ENCODE results near the gene TMEM131.
"Not testable (repeated sequence)": the region's sequence is repeated elsewhere in the genome, so short reads cannot be mapped to it uniquely, and the experiment has no call there.

TMEM131 gene

DNA sequence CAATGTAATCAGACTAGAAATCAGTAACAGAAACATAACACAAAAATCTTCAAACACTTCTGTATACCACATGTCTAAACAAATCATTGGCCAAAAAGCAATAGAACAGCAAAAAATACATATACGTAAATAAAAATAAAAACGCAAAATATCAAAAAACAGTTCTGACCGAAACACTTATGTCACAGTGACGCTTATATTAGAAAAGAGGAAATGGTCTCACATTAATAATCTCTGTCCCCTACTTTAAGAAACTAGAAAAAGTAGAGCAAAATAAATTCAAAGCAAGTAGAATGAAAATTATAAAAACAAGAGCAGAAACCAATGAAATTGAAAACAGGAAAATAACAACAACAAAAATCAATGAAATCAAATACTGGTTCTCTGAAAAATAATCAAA is 41.9 kb downstream of the TMEM131 start:
- DNase-seq, result no peak

DNA sequence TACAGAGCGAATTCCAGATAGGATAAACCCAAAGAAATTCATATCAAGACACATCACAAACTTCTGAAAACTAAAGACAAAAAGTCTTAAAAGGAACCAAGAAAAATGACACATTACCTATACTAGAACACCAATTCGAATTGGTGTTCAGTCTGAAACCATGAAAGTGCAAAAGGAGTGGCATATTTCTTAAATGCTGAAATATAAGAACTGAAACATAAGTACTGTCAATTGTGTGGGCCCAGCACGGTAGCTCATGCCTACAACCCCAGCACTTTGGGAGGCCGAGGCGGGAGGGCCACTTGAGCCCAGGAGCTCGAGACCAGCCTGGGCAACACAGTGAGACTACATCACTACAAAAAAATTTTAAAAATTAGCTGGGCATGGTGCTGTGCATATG is 43.4 kb downstream of the TMEM131 start:
- DNase-seq, result no peak

DNA sequence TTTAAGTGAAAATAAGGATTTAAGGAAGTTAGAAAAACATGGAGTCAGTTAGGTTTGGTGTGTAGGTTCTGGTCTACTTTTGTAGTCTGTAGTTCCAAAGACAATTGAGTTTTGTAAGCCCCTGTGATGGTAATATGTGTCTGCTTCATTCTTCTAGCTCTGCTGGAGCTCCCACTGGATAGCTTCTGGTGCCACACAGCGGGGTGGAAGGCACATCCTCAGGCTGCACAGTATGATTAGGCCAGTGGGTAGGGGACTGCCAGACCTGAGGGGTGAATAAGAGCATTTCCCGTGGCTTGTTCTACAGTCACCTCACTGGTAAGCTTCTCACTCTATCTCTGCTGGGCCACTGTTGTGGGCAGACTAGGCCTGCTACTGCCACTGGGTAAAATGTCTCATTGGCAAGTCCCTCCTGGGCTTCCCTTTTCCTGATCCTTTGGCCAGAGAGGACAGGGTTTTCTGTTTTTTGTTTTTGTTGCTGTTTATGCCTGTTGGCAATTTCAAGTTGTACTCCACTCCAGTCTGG is 44.5 kb downstream of the TMEM131 start:
- no peak for DNase-seq

DNA sequence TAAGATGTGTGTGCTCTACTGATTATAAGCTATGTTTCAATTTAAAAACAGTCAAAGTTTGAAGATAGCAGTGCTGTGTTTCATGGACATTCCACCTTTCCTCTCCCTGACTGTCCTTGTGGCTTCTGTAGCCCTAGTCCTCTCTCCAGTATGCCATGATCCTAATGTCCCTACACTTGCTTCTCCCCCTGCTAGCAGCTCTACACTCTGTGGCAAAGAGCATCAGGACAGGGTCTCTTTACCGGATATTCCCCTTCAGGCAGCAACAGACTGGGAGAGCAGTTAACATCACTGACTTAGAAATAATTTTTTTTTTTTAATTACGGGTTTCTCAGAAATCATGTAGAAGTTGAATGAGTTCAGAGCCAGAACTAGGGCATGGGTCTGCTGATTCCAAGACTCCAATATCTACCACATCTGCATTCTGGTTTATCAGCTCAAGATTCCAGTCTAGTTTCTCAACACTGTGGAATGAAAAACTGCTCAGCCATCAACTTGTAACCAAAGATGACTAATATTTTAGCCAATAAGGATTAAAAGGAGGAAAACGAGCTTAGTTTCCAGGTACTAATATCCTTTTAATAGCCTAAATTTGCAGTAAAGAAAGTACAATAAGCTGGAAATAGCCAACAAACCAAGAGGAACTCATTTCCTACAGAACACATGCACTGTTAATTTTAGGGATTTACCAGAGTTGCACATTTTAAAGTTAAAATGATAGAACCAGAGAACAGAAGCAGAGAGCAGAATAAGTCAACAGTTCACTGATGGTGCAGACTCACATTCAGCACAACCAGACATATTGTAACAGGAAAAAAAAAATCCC is 45.2 kb downstream of the TMEM131 start:
- DNase-seq, result no peak

DNA sequence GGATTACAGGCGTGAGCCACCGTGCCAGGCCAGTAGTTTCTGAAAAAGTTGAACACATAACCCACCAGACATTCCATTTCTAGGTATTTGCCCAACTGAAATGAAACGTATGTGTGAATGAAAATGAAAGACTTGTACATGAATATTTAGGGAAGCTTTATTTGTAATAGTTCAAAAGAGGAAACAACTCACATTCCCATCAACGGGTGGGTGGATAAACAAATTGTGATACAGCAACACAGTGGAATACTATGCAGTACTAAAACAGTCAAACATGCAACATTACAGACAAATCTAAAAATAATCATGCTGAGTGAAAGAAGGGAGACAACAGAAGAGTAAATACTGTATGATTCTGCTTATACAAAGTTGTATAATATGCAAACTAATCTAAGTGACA is 46.8 kb downstream of the TMEM131 start:
- no peak for DNase-seq

DNA sequence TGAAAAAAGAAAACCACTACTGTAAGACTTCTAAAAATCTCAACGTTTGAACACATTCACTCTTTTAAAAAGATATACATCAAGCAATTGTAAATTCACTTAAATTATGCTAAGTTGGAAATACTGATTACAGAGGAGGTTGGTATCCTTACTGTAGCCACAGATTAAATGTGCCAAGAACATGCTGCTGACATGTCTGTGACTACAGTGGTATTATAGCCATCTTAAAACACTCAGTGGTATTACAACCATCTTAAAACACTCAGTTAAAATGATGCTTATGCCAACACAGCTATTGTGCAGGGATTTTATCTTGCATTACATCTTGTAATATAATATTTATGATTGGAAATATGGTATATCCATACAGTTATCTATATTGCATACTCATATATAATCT is 50.0 kb downstream of the TMEM131 start:
- no peak for DNase-seq

DNA sequence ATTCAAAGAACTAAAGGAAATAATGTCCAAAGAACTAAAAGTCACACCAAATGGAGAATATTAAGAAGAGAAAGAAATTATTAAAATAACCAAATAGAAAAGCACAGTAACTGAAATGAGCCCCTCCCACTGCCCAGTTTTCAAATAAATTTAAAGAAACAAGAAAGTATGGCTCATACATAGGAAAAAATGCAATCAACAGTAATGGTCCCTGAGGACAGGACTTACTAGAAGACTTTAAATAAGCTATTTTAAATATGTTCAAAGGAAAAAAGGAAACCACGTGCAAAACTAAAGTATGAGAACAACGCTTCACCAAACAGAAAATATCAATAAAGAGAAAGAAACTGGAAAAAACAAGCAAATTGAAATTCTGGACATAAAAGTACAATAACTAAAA is 58.9 kb downstream of the TMEM131 start:
- DNase-seq, result no peak

DNA sequence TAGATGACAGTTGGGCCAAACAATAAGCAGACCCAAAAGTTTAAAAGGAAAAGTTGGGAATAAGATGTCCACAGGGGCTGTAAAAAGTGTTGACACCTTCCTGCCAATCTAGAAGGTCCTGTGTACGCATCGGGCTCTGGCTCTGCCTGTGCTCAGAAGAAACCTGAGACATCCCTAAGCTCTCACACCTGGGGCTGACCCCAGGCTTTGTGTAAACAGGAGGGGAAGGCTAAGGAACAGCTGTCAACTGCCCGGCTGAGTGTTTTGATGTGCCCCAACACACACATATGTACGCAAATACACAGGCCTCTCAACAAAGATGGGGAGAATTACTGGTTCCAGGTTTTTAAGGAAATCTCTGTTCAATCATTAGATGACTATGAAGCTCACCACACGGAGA is 59.5 kb downstream of the TMEM131 start:
- DNase-seq, result no peak

DNA sequence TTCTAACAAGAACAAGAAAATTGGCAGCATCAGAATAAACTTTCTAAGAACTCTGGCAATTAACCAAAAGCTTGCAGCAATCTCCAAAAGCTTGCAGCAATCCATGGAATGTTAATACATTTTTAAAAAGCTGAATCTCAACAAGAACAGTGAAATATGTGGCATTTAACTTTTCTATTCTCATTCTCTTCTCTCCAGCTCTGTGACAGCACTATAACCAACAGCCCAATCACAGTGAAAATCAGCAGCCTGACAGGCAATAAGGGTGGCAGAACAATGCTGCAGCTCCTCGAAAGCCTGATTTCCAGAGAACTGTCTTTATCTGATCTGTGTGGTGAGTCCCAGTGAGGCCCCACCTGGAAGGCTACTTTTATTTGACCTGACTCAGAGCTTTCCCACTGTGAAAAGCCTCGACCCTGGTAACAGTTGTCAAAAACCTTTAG is 60.0 kb downstream of the TMEM131 start:
- no peak for DNase-seq

DNA sequence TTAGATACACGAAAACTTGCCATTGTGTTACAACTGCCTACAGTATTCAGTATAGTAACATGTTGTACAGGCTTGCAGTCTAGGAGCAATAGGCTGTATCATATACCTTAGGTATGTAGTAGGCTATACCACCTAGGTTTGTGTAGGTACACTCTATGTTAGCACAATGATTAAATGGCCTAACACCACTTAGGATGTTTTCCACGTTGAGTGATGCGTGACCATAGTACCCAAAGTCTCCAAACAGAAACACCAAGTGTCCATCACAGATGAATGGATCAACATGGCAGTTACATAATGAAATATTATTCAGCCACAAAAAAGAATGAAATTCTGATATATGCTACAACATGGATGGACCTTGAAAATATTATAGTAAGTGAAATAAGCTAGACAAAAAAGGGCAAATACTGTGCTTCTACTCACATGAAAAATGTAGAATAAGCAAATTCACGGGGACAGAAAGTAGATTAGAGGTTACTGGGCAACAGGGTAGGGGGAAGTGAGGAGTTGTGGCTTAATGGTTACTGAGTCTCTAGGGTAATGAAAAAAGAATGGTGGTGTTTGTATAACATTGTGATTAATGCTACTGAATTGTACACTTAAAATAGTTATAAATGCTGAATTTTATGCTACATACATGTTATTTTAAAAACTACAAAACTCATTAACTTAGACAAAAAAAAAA is 62.6 kb downstream of the TMEM131 start:
- no peak for DNase-seq

DNA sequence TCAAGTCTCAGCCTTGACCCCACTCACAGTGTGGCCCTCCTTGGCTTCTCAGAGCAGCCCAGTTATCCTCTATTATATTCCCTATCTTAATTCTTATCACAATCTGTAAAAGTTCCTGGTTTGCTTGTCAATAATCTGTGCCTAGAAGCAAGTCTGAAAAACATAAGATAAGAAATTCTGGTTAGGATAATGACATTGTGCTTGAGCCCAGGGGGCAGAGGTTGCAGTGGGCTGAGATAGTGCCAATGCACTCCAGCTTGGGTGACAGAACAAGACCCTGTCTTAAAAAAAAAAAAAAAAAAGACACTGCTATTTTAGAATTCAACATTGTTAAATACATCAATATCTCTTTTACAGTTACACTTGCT is 63.9 kb downstream of the TMEM131 start:
- no peak for DNase-seq

DNA sequence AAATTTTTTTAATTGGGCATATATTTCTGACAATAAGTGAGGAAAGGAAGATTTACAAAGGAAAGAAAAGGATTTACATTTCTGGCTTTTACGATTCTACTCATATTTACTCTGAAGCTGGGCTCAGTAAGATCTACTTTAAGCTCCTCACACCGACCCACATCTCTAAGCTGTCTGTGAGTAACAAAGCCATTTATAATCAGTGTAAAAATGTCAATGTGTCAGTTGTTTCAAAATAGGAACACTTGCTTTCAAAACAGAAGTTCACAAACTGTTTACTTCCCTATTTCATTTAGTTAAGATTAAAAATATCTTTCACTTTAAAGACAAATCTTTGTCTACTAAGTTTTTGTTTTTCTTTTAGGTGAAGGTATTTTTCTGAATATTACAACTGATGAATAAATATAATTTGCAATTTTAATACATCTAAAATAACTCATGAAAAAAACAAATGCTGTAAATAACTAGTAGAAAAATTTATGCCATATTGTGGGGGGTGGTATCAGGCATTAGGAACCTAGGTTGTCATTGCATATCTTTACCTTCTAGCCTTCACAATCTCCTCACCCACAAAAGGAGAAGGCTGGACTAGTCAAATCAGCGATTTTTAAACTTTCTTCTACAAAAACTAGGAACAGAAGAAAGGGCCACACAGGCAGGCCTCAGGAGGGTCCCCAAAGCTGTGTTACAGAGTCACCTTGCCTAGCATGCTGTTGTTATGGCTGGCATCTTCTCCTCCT is 64.5 kb downstream of the TMEM131 start:
- DNase-seq, result peak in 1 of 2 donors; percentile 10

DNA sequence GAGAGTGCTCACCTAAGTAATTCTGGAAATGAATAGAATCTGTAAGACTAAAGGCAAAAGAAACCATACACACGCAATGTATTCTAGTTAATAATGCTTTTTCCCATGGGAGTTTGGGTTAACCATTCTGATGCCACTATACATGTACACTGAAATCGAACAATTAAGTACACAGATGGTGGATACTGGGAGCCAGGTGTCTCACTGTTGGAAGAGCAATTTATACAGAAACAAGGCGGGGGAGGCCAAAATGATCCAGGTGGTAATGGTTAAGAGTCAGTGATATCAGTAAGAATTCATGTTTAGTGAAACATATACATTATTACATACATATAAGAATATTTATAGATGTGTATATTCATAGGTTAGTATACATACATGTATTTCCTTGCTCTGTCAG is 67.2 kb downstream of the TMEM131 start:
- DNase-seq, result no peak

DNA sequence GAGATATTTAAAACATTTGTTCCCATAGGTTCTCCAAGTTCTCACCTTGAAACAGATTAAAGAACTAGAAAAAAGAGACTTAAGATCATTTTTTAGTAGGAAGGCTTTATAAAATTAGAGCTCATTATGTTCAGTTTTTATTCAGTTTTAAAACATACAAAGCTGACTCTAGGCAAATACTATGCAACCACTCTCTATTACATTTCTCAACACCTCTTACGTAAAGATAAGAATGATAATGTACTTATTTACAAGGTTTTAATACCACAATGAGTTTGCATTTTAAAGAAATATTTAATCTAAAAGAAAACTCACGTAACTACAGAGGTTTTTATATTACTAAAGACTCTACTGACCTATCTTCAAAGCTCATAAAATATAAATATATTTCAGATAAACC is 68.8 kb downstream of the TMEM131 start:
- no peak for DNase-seq

DNA sequence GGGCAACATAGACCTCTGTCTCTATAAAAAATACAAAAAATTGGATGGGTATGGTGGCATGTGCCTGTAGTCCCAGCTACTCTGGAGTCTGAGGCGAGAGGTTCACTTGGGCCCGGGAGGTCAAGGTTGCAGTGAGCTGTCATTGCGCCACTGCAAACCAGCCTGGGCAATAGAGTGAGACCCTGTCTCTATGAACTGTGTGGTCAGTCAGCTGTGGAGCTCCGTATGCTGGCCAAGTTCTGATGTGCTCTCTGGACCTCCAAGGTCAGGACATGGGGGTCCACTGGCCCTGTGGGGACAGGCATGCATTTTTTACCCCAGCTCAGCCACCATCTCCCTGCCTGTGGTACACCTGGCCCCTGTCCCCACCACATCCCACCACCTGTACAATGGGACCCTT is 71.6 kb downstream of the TMEM131 start:
- no peak for DNase-seq

DNA sequence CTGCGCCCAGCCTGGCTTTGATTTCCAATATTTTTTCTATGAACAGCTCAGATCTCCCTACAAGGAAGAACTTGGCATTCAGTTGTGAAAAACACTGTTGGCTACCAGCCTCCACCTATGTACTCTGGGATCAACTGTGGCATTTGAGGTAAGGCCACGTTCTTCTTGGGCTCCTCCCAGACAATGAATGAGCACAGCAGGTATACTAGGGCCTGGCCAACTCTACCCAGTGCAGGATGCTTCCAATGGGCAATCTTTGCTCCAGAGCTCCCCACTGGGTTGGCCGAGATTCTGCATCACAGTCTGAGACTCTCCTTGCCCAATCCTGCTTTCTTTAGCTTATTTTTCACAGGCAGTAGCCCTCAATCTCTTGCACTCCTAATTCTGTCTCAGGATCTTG is 75.9 kb downstream of the TMEM131 start:
- no peak for DNase-seq

DNA sequence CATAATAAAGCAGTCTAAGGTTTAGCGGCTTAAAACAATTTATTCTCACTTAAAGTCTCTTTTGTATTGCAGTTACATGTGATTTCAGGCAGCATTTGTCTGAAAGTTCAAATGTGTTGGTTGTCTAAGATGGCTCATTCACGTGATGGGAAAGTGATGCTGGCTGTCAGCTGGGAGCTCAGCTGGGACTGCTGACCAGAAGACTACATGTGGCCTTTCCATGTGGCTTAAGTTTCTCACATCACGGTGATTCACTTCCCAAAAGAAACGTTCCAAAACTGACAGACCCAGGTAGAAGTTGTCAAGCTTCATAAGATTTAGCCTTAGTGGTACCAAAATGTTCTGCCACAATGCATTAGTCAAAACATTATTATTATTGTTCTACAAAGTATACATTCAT is 76.9 kb downstream of the TMEM131 start:
- no peak for DNase-seq

DNA sequence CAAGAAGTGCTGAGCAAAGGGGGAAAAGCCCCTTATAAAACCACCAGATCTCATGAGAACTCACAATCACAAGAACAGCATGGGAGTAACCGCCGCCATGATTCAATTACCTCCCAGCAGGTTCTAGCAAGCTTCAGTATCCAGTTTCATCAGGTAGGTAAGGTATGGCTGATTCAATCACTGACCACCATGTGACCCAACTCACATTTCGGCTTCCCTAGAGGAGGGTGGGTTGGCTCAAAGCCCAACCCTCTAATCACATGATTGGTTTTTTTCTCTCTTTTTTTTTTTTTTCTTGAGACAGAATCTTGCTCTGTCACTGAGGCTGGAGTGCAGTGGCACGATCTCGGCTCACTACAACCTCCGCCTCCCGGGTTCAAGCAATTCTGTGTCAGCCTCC is 78.1 kb downstream of the TMEM131 start:
- not testable (repeated sequence) for DNase-seq

DNA sequence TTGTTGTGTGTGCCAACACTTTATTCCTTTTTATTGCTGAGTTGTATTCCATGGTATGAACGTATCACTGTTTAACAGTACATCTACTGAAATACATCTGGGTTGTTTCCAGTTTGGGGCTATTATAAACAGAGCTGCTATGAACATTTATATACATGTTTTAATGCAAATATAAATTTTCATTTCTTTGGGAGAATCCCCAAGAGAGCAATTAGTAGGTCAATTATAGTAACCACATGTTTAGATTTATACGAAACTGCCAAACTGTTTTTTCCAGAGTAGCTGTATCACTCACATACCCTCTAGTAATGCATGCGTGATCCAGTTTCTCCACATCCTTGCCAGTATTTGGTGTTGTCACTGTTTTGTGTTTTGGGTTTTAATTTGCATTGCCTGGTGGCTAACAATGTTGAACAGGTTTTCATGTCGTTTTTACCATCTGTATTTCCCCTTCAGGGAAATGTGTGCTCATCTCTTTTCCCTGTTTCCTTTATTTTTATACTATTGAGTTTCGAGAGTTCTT is 81.0 kb downstream of the TMEM131 start:
- no peak for DNase-seq

DNA sequence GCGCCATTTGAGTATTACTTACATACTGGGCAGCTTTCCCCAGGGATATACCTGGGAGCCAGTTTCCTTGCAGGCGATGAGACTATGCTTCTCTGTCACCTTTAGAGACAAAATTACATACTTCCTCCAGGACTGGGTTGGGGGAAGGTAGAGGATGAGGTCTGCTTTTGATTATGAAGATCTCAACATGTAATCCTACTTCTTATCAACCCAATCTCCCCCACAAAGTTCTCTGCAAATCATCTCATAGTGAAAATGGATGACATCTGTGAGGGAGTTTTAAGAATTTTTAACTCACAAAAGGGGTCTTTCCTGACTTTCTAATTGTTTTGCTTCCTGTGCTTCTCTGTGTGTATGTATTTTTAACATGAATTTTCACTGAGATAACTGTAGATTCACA is 81.9 kb downstream of the TMEM131 start:
- DNase-seq, result no peak

DNA sequence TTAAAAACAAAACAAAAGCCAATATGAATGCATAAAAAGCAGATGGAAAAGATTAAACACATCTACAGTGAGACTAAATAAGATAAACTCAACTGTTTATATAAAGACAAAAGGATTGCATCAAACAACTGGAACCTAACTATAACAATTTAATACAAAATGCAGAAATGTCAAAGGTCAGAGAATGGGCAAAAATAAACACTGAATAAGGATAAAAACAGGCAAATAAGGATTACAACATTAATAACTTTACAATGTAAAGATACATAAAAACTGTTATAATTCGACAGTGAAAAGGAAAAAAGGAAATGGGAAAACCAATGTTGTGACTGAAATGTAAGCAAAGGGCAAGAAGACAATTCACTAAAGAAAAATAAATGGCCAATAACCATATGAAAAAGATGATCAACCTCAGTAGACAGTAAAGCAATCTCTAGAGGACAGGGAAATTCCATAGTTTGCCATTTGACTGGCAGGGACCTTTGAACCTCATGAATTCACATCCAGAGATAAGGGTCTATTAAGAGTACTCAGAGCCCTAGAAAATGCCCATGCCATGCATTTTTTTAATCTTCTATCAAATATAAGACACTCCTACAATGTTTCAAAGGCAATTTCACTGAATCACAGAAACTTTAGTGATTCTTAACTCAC is 83.7 kb downstream of the TMEM131 start:
- no peak for DNase-seq

DNA sequence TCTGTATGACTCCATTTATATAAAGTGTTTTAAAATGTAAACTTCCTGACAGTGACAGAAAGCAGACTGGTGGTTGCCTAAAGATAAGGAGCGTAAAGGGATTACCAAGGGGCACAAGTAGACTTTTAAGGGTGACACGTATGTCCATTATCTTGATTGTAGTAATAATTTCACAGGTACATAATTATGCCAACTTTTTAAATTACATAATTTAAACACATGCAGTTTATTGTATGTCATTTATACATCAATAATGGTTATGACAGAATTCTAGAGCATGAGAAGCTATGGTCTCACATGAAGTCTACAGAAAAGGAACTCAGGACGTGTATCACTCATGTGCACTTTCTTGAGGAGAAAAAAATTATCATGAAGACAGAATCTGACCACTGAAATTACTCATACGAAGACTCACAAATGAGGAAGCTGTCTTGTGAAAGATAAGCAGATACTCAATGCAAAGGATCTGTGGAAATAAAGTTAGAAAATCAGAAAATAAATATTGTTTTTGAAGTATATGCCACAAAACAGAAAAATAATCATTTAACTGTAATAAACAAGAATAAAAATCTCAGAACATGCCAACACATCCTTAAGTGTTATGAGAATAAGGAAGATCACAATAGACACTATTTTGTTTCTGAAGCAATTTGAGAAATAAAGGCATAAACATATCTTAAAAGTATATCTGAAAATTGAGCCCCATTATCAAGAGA is 84.4 kb downstream of the TMEM131 start:
- no peak for DNase-seq
